Trophoblast cell (in vitro differentiated cells and primary cell): ENCODE measurements around the gene AZU1.

Experiments
- DNase-seq, 2 donors: peaks; one replicate each; pipeline ENCODE4 v3.0.0-alpha.2; 2016
- H2AFZ ChIP-seq: 2 replicates; pipeline ENCODE4 v1.6.1; 2013; ENCODE audit warnings: low read length, moderate library complexity, mild to moderate bottlenecking; ENCODE audit not compliant: insufficient read depth, poor library complexity
- H2AK5ac ChIP-seq: 2 replicates; pipeline ENCODE4 v1.6.1; 2013; ENCODE audit warnings: mild to moderate bottlenecking, low read length
- H2BK120ac ChIP-seq: 2 replicates; pipeline ENCODE4 v1.6.1; 2013; ENCODE audit warnings: low read length, mild to moderate bottlenecking, moderate library complexity; ENCODE audit not compliant: insufficient read depth, poor library complexity
- H2BK12ac ChIP-seq: 2 replicates; pipeline ENCODE4 v1.6.1; 2013; ENCODE audit warnings: mild to moderate bottlenecking, low read length, moderate library complexity
- H2BK5ac ChIP-seq: 2 replicates; pipeline ENCODE4 v1.6.1; 2013; ENCODE audit warnings: low read length, low read depth, moderate library complexity, mild to moderate bottlenecking; ENCODE audit not compliant: poor library complexity
- H3K14ac ChIP-seq: 2 replicates; pipeline ENCODE4 v1.6.1; 2013; ENCODE audit warnings: mild to moderate bottlenecking, low read length
- H3K18ac ChIP-seq: 2 replicates; pipeline ENCODE4 v1.6.1; 2013; ENCODE audit warnings: mild to moderate bottlenecking, low read length
- H3K23ac ChIP-seq: 2 replicates; pipeline ENCODE4 v1.6.1; 2013; ENCODE audit warnings: low read length
- H3K27ac ChIP-seq: 2 replicates; pipeline ENCODE4 v1.5.1; 2013; ENCODE audit warnings: low read depth, mild to moderate bottlenecking, inconsistent platforms, low read length, moderate library complexity
- H3K27me3 ChIP-seq: 2 replicates; pipeline ENCODE4 v1.6.1; 2013; ENCODE audit warnings: inconsistent platforms, mild to moderate bottlenecking, low read length, moderate library complexity; ENCODE audit not compliant: insufficient read depth
- H3K36me3 ChIP-seq, 2 experiments: 1 replicate in 1 of 2; 2 replicates in 1 of 2; pipeline ENCODE4 v1.6.1; 2013; ENCODE audit warnings: low read length in 2 of 2, mild to moderate bottlenecking in 2 of 2, moderate library complexity in 1 of 2; ENCODE audit not compliant: insufficient read depth in 2 of 2, control insufficient read depth in 1 of 2
- H3K4ac ChIP-seq: 2 replicates; pipeline ENCODE4 v1.6.1; 2013; ENCODE audit warnings: low read depth, mild to moderate bottlenecking, low read length, moderate library complexity
- H3K4me1 ChIP-seq, 2 experiments: 1 replicate in 1 of 2; 2 replicates in 1 of 2; pipeline ENCODE4 v1.6.1; 2013; ENCODE audit warnings: low read length in 2 of 2, mild to moderate bottlenecking in 2 of 2, moderate library complexity in 1 of 2; ENCODE audit not compliant: insufficient read depth in 2 of 2, control insufficient read depth in 1 of 2
- H3K4me2 ChIP-seq: 2 replicates; pipeline ENCODE4 v1.6.1; 2013; ENCODE audit warnings: inconsistent platforms, mild to moderate bottlenecking, low read length, moderate library complexity
- H3K4me3 ChIP-seq: 2 replicates; pipeline ENCODE4 v1.5.1; 2013; ENCODE audit warnings: mild to moderate bottlenecking, low read depth, low read length, inconsistent platforms
- H3K79me1 ChIP-seq: one replicate; pipeline ENCODE4 v1.6.1; 2013; ENCODE audit warnings: low read length
- H3K79me2 ChIP-seq: 2 replicates; pipeline ENCODE4 v1.6.1; 2013; ENCODE audit warnings: low read length, mild to moderate bottlenecking; ENCODE audit not compliant: control insufficient read depth, insufficient read depth, poor library complexity
- H3K9ac ChIP-seq: 2 replicates; pipeline ENCODE4 v1.6.1; 2013; ENCODE audit warnings: mild to moderate bottlenecking, low read length
- H3K9me3 ChIP-seq: 2 replicates; pipeline ENCODE4 v1.6.1; 2013; ENCODE audit warnings: low read depth, mild to moderate bottlenecking, control low read depth, inconsistent platforms, low read length; ENCODE audit not compliant: insufficient read depth
- H4K12ac ChIP-seq: 2 replicates; pipeline ENCODE4 v1.6.1; 2013; ENCODE audit warnings: low read depth, mild to moderate bottlenecking, low read length, moderate library complexity
- H4K8ac ChIP-seq: 2 replicates; pipeline ENCODE4 v1.6.1; 2013; ENCODE audit warnings: low read depth, mild to moderate bottlenecking, low read length, moderate library complexity
- H4K91ac ChIP-seq: one replicate; pipeline ENCODE4 v1.6.1; 2013; ENCODE audit warnings: low read depth, mild to moderate bottlenecking, low read length, moderate library complexity
- WGBS: extraction: QIAGEN DNeasy Blood & Tissue Kit; methylation state at CpG from one replicate; pipeline ENCODE4 v1.1.7; 2013; ENCODE audit warnings: missing lambda C conversion rate; ENCODE audit not compliant: insufficient read length, insufficient coverage; ENCODE audit errors: extremely low coverage; 5-methylcytosine and 5-hydroxymethylcytosine counted together

Gene AZU1

DNA sequence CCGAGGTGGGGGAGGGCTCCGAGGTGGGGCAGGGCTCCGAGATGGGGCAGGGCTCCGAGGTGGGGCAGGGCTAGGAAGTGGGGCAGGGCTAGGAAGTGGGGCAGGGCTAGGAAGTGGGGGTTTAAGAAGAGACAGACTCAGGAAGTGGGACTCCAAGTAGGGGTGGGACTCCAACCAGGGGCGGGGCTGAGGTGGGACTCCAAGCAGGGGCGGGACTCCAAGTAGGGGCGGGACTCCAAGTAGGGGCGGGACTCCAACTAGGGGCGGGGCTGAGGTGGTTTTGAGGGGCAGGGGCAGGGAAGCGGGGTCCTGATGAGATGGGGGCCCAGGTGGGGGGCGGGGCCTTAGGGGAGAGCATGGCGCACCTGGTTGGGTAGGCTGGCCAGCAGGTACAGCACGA, 45.4 kb downstream of the AZU1 start:
- Histone ChIP-seq H3K27me3 (no peaks in the 10 kb centered on the region), H3K36me3 (peaks cover 57% of the 10 kb centered on the region in 2 experiments), H3K79me2 (peaks cover 4% of the 10 kb centered on the region), H4K12ac (no peak overlapping the region), H3K4me3 (no peak overlapping the region), H3K18ac (no peak overlapping the region), H3K9ac (no peak overlapping the region), H4K8ac (no peak overlapping the region), H3K14ac (no peak overlapping the region), H4K91ac (no peak overlapping the region), H3K4me2 (no peak overlapping the region), H3K23ac (no peak overlapping the region), H3K9me3 (no peaks in the 10 kb centered on the region), H2AFZ (no peak overlapping the region), H2BK120ac (no peak overlapping the region), H2BK12ac (no peak overlapping the region), H3K4ac (no peak overlapping the region), H2BK5ac (no peak overlapping the region), H3K79me1 (peaks cover 5% of the 10 kb centered on the region), H2AK5ac (no peak overlapping the region), H3K27ac (no peak overlapping the region), H3K4me1 (peaks cover 13 to 16% of the 10 kb centered on the region in 2 experiments)
- WGBS, result no CpG with 5 or more reads among the region's 13 CpGs
- no peak for DNase-seq

DNA sequence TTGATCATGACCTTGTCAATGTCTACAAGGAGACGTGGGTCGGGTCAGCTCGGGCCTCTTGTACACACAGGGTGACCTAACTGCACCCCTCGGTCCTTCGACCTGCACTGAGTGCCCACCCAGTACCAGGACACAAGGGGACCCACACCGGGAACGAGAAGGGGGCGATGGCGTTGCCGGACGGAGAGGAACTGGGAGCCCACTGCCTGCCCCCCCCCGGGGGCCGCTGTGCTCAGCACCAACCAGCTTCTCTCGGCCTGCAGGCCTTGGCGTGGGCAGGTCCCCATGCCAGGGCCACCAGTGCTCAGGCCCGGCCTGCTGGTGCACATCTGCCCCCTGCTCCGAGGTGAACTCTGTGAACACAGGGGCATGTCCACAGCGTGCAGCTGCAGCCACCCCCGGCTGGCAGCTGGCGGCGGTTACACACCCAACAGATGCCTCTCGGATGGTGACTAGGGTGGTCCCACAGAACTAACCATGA, 46.0 kb downstream of the AZU1 start:
- Histone ChIP-seq H3K4me3 (no peak overlapping the region), H4K12ac (no peak overlapping the region), H2AFZ (no peak overlapping the region), H3K14ac (no peak overlapping the region), H3K27me3 (no peaks in the 10 kb centered on the region), H4K8ac (no peak overlapping the region), H2BK120ac (no peak overlapping the region), H3K4me2 (no peak overlapping the region), H2AK5ac (no peak overlapping the region), H3K79me1 (peaks cover 5% of the 10 kb centered on the region), H3K9ac (no peak overlapping the region), H3K27ac (no peak overlapping the region), H3K4me1 (peaks cover 10 to 16% of the 10 kb centered on the region in 2 experiments), H3K36me3 (peaks cover 52 to 54% of the 10 kb centered on the region in 2 experiments), H3K9me3 (no peaks in the 10 kb centered on the region), H2BK5ac (no peak overlapping the region), H3K79me2 (peaks cover 4% of the 10 kb centered on the region), H3K23ac (no peak overlapping the region), H4K91ac (no peak overlapping the region), H3K18ac (no peak overlapping the region), H2BK12ac (no peak overlapping the region), H3K4ac (no peak overlapping the region)
- no peak for DNase-seq
- WGBS, result no CpG with 5 or more reads among the region's 22 CpGs

DNA sequence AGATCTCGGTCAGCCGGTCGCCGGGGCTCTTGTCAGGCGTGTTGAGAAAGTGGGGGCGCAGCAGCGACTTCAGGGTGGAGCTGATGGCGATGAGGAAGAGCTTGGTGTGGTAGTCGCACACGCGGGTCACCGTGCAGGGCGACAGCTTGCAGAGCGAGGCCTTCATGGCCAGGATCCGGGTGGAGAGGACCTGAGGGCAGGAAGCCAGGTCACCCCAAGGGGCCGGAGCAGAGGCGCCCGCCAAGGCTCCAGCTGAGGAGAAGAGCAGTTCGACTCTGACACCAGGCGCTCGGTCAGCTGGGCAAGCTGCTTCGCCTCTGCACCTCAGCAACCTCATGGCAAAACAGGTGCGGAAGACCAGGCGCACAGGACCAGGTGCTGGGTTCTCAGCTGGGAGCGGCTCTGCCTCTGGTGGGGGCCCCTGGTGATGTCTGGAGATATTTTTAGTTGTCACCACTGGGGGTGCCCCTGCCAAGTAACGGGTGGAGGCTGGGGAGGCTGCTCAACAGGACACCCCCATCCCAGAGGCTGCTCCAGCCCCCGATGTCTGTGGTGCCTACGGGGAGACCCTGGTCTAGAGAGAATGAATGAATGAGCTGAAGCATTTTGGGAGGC, 47.7 kb downstream of the AZU1 start:
- Histone ChIP-seq H3K9ac (no peak overlapping the region), H2BK5ac (no peak overlapping the region), H2AFZ (no peak overlapping the region), H3K27ac (no peak overlapping the region), H3K9me3 (no peaks in the 10 kb centered on the region), H3K27me3 (no peaks in the 10 kb centered on the region), H4K91ac (no peak overlapping the region), H3K4ac (no peak overlapping the region), H2AK5ac (no peak overlapping the region), H3K79me1 (no peaks in the 10 kb centered on the region), H4K8ac (no peak overlapping the region), H4K12ac (no peak overlapping the region), H3K4me1 (peaks cover 0 to 4% of the 10 kb centered on the region in 2 experiments), H3K23ac (no peak overlapping the region), H3K79me2 (no peaks in the 10 kb centered on the region), H3K14ac (no peak overlapping the region), H3K18ac (no peak overlapping the region), H3K36me3 (peaks cover 55 to 60% of the 10 kb centered on the region in 2 experiments), H2BK12ac (no peak overlapping the region), H3K4me2 (no peak overlapping the region), H3K4me3 (no peak overlapping the region), H2BK120ac (no peak overlapping the region)
- no peak for DNase-seq
- WGBS, result no CpG with 5 or more reads among the region's 28 CpGs

GRCh38 chr19:876089-876488, 48.5 kb downstream of the AZU1 start:
- no peak overlapping the region for H2BK12ac ChIP-seq
- no peaks in the 10 kb centered on the region for H3K79me1 ChIP-seq
- H2AK5ac ChIP-seq, result no peak overlapping the region
- no peak overlapping the region for H3K9ac ChIP-seq
- H4K8ac ChIP-seq, result no peak overlapping the region
- no peak overlapping the region for H3K4me2 ChIP-seq
- H3K27me3 ChIP-seq, result no peaks in the 10 kb centered on the region
- H2AFZ ChIP-seq, result no peak overlapping the region
- no peaks in the 10 kb centered on the region for H3K4me1 ChIP-seq
- no peak overlapping the region for H2BK5ac ChIP-seq
- no peaks in the 10 kb centered on the region for H3K9me3 ChIP-seq
- no peak overlapping the region for H3K4me3 ChIP-seq
- H3K18ac ChIP-seq, result no peak overlapping the region
- H3K23ac ChIP-seq, result no peak overlapping the region
- H3K79me2 ChIP-seq, result no peaks in the 10 kb centered on the region
- H3K4ac ChIP-seq, result no peak overlapping the region
- no peak overlapping the region for H4K12ac ChIP-seq
- no CpG with 5 or more reads among the region's 18 CpGs for WGBS
- no peak overlapping the region for H2BK120ac ChIP-seq
- no peak overlapping the region for H3K27ac ChIP-seq
- DNase-seq, result no peak
- H4K91ac ChIP-seq, result no peak overlapping the region
- H3K14ac ChIP-seq, result no peak overlapping the region
- peaks cover 52 to 57% of the 10 kb centered on the region in 2 experiments for H3K36me3 ChIP-seq
